Measurements from ENCODE around the gene HSD17B12. TPM values are rescaled to one million over a fixed set of nuclear protein-coding genes. Genes with fewer than 3 reads are reported as not detected.

Gene HSD17B12
- total RNA-seq, 4 donors from 2014 or later: 37.5 to 47.5 (median 42.2) TPM

DNA sequence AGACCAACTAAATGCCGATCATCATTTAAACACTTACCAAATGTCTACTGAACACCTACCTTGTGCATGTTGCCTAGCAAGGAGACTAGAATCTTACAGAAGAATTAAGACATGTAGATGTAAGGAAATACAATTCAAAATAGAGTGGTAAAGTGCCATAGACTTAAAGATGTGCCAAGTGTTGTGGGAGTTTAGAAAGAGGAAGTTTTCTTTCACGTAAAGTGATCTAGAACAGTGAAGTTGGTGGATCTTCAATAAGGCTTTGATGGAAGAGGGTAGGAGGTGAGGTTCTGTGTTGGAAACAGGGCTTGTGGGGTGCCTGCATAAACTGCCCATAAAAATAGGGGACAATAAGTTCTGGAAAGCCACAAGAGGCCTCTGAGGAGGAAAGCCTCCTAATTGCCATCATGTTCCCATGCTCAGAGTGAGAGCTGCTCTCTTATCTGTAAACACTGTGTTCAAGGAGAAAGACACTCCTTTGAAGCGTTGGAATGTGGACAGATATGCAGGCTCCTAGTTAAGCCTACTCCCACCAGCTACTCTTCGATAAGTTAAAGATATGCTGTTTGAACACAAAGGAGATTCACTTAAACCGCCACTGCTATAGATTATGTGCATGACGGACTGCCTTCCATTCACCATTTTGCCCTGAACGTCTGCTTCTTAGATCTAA is 66.7 kb downstream of the HSD17B12 start:
- Histone ChIP-seq H3K9me3 (no peaks in the 10 kb centered on the region), H3K4me3 (no peak overlapping the region), H3K27ac (no peak overlapping the region), H3K4me1 (no peaks in the 10 kb centered on the region), H3K36me3 (peaks cover 0 to 7% of the 10 kb centered on the region in 2 donors), H3K27me3 (no peaks in the 10 kb centered on the region)
- no peak for ATAC-seq
- 81 to 87% methylated on average over 4 to 7 of the region's 7 CpGs for WGBS, 2 donors (ENCODE audit: low coverage in 1 of 2)
- TF ChIP-seq POLR2A (IDR thresholded peaks at IDR 0.05) (no peak), EP300 (IDR thresholded peaks at IDR 0.05) (no peak), POLR2AphosphoS5 (IDR thresholded peaks at IDR 0.05) (no peak)
- TF ChIP-seq, protein P1, sequence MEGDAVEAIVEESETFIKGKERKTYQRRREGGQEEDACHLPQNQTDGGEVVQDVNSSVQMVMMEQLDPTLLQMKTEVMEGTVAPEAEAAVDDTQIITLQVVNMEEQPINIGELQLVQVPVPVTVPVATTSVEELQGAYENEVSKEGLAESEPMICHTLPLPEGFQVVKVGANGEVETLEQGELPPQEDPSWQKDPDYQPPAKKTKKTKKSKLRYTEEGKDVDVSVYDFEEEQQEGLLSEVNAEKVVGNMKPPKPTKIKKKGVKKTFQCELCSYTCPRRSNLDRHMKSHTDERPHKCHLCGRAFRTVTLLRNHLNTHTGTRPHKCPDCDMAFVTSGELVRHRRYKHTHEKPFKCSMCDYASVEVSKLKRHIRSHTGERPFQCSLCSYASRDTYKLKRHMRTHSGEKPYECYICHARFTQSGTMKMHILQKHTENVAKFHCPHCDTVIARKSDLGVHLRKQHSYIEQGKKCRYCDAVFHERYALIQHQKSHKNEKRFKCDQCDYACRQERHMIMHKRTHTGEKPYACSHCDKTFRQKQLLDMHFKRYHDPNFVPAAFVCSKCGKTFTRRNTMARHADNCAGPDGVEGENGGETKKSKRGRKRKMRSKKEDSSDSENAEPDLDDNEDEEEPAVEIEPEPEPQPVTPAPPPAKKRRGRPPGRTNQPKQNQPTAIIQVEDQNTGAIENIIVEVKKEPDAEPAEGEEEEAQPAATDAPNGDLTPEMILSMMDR (IDR thresholded peaks at IDR 0.05): no peak

DNA sequence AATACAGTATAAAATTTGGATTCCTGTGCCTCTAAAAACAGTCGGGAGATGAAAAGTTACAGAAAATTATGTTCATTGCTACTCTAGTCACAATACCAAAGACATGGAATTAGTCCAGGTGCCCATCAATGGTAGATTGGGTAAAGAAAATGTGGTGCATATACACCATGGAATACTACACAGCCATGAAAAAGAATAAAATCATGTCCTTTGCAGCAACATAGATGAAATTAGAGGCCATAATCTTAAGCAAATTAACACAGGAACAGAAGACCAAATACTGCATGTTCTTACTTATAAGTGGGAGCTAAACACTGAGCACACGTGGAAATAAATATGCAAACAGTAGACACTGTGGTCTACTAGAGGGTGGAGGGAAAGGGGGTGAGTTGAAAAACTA is 67.6 kb downstream of the HSD17B12 start:
- WGBS, 2 donors (ENCODE audit: low coverage in 1 of 2): 88 to 100% methylated on average over 2 of the region's 2 CpGs
- Histone ChIP-seq H3K36me3 (peaks cover 0 to 7% of the 10 kb centered on the region in 2 donors), H3K4me3 (no peak overlapping the region), H3K27ac (no peak overlapping the region), H3K27me3 (no peaks in the 10 kb centered on the region), H3K9me3 (no peaks in the 10 kb centered on the region), H3K4me1 (no peaks in the 10 kb centered on the region)
- TF ChIP-seq, protein P1 (IDR thresholded peaks at IDR 0.05): no peak
- TF ChIP-seq POLR2A (IDR thresholded peaks at IDR 0.05) (no peak), POLR2AphosphoS5 (IDR thresholded peaks at IDR 0.05) (no peak), EP300 (IDR thresholded peaks at IDR 0.05) (no peak)
- no peak for ATAC-seq

DNA sequence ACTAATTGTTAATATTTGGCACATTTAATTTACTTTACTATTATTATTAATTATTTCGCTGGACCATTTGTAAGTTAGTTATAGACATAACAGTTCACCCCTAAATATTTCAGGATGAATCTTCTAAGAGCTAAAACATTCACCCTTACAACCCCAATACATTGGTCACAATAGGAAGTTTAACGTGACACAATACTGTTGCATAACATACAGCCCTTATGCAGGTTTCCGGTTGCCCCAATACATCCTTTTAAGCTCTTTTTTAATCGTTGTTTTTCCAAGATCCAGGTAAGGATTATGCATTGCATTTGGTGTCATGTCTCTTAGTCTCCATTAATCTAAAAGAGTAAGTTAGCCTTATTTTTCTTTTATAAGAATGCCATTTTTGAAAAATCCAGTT is 71.2 kb downstream of the HSD17B12 start:
- H3K4me1 ChIP-seq: no peaks in the 10 kb centered on the region
- TF ChIP-seq POLR2AphosphoS5 (IDR thresholded peaks at IDR 0.05) (no peak), POLR2A (IDR thresholded peaks at IDR 0.05) (no peak), EP300 (IDR thresholded peaks at IDR 0.05) (no peak)
- TF ChIP-seq, protein P1 (IDR thresholded peaks at IDR 0.05): no peak
- H3K9me3 ChIP-seq: no peaks in the 10 kb centered on the region
- 78 to 86% methylated on average over 4 of the region's 4 CpGs for WGBS, 2 donors (ENCODE audit: low coverage in 1 of 2)
- H3K27ac ChIP-seq: no peak overlapping the region
- H3K4me3 ChIP-seq: no peak overlapping the region
- no peak for ATAC-seq
- no peaks in the 10 kb centered on the region for H3K27me3 ChIP-seq
- peaks cover 0 to 28% of the 10 kb centered on the region in 2 donors for H3K36me3 ChIP-seq

DNA sequence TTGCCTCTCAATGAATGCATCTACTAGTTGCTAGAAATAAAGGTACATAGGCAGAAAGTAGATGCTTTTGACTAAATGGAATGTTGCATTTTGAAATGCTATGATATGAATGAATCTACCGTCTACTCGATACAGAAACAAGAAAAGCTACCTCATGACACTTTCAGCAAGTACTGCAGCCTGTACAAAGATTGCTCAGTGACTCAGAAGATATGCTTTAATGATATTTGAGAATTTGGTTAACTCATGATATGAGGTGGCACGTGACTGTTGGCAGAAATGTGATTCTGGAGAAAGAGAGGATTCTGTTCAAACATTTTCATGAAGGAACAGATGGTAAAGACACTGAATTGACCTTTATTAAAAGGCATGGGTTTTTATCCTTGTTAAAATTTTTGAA is 76.0 kb downstream of the HSD17B12 start:
- H3K27me3 ChIP-seq: no peaks in the 10 kb centered on the region
- peaks cover 0 to 27% of the 10 kb centered on the region in 2 donors for H3K36me3 ChIP-seq
- TF ChIP-seq, protein P1 (IDR thresholded peaks at IDR 0.05): no peak
- TF ChIP-seq POLR2AphosphoS5 (IDR thresholded peaks at IDR 0.05) (no peak), POLR2A (IDR thresholded peaks at IDR 0.05) (no peak), EP300 (IDR thresholded peaks at IDR 0.05) (no peak)
- H3K27ac ChIP-seq: no peak overlapping the region
- H3K9me3 ChIP-seq: no peaks in the 10 kb centered on the region
- H3K4me3 ChIP-seq: no peak overlapping the region
- ATAC-seq: no peak
- WGBS, 2 donors (ENCODE audit: low coverage in 1 of 2): 90 to 92% methylated on average over 3 of the region's 3 CpGs
- H3K4me1 ChIP-seq: no peaks in the 10 kb centered on the region

DNA sequence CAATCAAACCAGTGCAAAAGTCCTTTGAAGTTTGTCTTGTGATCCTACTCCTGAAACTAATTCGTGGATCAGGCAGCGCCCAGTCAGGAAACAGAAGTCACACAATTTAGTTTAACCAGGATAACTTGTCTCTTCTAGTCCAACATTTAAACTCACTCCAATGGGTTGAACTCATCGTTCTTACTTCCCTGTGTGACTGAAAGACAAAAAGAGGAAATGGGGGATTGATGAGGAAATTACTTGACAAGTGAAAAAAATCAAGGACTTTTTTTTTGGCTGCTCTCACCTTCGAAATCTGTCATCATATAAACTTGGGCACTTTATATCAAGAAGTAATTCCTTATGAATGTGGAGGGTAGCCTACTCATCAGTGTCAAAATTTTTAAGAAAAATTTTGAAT is 78.4 kb downstream of the HSD17B12 start:
- 65 to 73% methylated on average over 3 to 4 of the region's 4 CpGs for WGBS, 2 donors (ENCODE audit: low coverage in 1 of 2)
- no peaks in the 10 kb centered on the region for H3K9me3 ChIP-seq
- ATAC-seq: no peak
- no peak overlapping the region for H3K27ac ChIP-seq
- no peak overlapping the region for H3K4me3 ChIP-seq
- peaks cover 0 to 17% of the 10 kb centered on the region in 2 donors for H3K36me3 ChIP-seq
- H3K27me3 ChIP-seq: no peaks in the 10 kb centered on the region
- TF ChIP-seq POLR2A (IDR thresholded peaks at IDR 0.05) (no peak), EP300 (IDR thresholded peaks at IDR 0.05) (no peak)
- H3K4me1 ChIP-seq: no peaks in the 10 kb centered on the region

Measured in gastroesophageal sphincter (tissue), 4 donors.